ENCODE measurements around the gene SLC17A5.

- TF ChIP-seq CTCF (conservative IDR thresholded peaks at IDR 0.05; ENCODE audit: low read length): no peak
- TF ChIP-seq EZH2phosphoT487 (IDR thresholded peaks at IDR 0.05; ENCODE audit: borderline replicate concordance, low read depth, low read length): no peak
Observed at GRCh38 chr6:73657201-73657600, 3.4 kb upstream of the SLC17A5 start.
